Measurements from ENCODE around the gene ARPC5L.
A peak's percentile ranks its signal among the peaks of the same experiment; 100 is the strongest.

ARPC5L gene

GRCh38 chr9:124860582-124861341, 1.2 kb upstream of the ARPC5L start:
- DNase-seq (ENCODE audit: low read depth in 2 of 2, low spot score in 1 of 2): no peak

DNA sequence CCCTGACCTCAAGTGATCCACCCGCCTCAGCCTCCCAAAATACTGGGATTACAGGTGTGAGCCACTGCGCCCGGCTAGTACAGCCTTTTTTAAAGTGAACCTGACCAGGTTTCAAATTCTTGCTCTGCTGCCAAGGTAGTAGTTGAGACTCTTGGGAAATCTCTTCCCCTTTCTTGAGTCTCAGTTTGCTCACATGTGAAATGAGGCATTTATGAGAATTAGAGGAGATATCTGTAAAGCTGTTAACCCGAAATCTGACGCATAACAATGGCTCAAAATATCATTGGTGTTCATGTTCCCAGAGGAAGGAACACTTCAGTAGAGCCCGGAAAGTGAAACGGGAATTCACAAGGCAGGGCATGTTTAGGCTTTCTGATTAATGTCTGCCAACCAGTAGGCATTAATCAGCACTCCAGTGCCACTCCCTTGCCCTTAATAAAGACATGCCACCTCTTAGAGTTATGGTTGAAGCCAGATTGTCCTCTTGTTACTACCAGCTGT, 1.5 kb downstream of the ARPC5L start:
- no peak for DNase-seq (ENCODE audit: low read depth in 2 of 2, low spot score in 1 of 2)

DNA sequence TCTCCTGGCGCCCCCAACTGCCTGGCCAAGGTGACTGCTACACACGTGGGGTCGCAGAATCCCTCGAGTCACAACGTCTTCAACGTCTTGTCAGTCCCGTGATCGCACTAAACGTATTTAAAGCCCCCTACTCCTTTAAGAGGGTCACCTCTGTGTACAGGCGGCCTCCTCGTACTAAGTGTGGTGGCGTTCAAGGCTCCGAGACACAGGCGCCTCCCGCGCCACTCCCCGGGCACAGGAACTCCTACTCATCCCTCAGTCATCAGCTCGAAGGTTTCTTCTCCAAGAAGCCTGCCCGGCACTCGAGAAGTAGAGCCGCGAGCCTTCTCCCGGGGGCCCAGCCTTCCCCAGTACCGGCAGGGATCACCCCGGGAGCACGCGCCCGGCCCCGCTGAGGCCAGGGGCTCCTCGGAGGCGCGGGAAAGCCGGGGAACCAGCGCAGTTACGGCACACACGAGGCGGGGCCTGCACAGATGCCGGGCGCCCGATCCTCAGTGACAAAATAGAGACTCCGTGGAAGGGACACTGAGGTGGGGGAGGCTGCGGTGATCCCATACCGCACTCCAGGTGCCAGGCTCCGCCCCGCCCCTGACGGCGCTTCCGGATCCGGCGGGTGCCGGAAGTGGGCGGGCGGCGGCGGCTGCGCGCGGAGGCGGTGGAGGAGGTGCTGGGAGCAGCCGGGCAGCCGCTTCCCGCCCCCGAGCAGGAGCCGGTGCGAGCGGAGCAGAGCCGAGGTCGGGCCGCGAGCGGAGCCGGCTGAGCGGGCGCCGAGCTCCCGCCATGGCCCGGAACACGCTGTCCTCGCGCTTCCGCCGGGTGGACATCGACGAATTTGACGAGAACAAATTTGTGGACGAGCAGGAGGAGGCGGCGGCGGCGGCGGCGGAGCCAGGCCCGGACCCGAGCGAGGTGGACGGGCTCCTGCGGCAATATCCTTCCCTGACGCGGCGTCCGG, 6.9 kb downstream of the ARPC5L start:
- peak; percentile 73 to 85 for DNase-seq (ENCODE audit: low read depth in 2 of 2, low spot score in 1 of 2)

GRCh38 chr9:124869466-124869985, 7.6 kb downstream of the ARPC5L start:
- DNase-seq (ENCODE audit: low read depth in 2 of 2, low spot score in 1 of 2): no peak

DNA sequence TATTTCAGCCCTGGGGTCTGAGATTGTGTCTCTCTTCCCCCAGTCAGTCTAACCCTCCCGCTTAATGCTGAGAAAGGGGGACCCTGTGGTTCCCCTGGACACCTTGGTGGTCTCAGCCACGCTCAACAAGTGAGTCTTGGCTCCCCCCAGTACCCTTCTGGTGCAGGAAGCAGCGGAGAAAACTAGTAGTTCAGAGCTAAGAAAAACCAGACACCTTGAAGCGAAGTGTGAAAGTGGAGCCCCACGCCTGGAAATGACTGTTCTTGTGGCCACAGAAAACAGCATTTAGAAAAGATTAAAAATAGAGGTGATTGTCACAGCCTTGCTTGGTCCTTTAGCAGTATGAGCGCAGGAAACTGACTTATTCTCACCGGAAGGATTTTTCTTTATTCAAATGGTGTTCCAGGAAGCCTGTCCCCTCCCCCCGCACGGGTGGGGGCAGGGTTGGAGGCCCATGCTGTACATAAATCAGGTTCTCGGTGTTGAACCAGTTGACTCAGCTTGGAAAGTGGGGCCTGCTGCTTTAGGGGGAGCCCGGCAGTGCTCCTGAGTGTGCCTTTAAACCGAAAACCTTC, 8.1 kb downstream of the ARPC5L start:
- peak; percentile 75 to 81 for DNase-seq (ENCODE audit: low read depth in 2 of 2, low spot score in 1 of 2)

DNA sequence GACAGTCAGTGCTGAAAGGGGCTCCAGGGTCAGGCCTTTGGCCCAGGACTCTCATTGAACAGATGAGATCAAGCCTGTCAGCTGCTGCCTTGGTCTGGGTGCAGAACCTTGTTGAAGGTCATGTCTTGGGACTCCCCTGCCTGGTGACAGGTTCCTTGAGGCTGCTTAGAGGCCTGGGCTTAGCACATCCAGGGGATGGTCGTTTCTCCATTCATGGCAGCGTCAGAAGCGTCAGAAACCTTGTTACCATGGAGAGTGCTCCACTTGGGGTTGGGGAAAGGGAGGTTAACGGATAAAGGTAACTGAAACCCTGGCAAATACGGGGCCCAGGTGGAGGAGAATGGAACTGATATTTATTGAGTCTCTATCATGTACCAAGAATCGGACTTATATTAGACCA, 8.8 kb downstream of the ARPC5L start:
- no peak for DNase-seq (ENCODE audit: low read depth in 2 of 2, low spot score in 1 of 2)

GRCh38 chr9:124871156-124871561, 9.2 kb downstream of the ARPC5L start:
- no peak for DNase-seq (ENCODE audit: low read depth in 2 of 2, low spot score in 1 of 2)

DNA sequence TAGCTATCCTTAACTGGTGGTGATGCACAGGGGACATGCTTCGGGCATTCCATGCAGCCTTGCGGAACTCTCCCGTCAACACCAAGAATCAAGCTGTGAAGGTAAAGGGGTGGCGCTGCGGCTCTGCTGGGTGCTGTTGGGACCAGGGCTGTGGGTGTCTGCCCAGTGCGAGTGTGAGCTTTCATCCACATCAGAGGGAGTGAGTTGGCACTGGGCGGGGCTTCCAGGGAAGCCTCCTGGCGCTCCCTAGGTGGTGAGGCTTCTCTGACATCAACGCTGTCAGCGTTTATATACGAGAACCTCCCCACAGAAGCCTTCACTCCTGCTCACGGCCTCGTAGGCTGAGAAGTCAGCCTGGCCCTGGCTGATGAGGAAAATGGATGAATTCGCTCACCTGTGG, 11.7 kb downstream of the ARPC5L start:
- DNase-seq (ENCODE audit: low read depth in 2 of 2, low spot score in 1 of 2): no peak

DNA sequence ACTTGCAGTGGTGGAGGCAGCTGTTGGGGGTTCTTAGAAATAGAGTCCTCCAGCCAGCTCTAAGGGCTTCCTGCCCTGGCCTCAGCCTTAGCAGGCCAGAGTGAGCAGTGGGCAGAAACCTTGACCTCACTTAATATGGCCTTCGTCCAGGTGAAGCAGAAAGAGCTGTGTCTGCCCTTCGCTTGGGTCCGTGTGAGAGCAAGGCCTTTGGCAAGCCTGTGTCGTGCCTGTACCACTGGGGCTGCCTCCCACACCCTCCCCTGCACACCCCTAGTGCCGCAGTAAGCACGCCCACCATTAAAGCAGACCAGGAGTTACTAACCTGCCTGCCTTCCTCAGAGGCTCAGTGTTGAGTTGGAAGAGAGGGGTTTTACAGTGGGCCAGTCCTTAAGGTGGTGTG, 13.6 kb downstream of the ARPC5L start:
- DNase-seq (ENCODE audit: low read depth in 2 of 2, low spot score in 1 of 2): no peak

- no peak for DNase-seq (ENCODE audit: low read depth in 2 of 2, low spot score in 1 of 2)
Observed at GRCh38 chr9:124877021-124877782, 15.3 kb downstream of the ARPC5L start.

GRCh38 chr9:124878021-124878420, 16.1 kb downstream of the ARPC5L start:
- no peak for DNase-seq (ENCODE audit: low read depth in 2 of 2, low spot score in 1 of 2)

GRCh38 chr9:124878518-124878917, 16.6 kb downstream of the ARPC5L start:
- DNase-seq (ENCODE audit: low read depth in 2 of 2, low spot score in 1 of 2): no peak

DNA sequence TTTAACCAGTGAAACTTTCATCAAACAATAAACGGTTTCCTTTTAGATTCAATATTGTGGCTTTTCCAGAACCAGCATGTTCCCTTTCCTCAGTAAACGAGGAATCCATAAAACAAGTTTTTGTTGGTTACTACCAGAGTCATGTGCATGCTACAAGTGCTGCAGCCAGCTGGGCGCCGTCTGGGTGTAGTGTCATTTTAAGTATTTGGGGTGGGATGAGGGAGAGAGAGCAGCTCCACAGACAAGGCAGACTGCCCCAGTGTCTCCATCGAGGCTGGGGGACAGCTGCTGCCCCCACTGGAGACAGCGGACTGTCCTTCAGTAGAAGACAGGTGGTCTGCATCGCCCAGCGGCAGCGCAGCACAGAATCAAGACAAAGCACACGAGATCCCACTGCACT, 17.3 kb downstream of the ARPC5L start:
- DNase-seq (ENCODE audit: low read depth in 2 of 2, low spot score in 1 of 2): no peak

- DNase-seq (ENCODE audit: low read depth in 2 of 2, low spot score in 1 of 2): no peak
Observed at GRCh38 chr9:124880501-124880900, 18.6 kb downstream of the ARPC5L start.

DNA sequence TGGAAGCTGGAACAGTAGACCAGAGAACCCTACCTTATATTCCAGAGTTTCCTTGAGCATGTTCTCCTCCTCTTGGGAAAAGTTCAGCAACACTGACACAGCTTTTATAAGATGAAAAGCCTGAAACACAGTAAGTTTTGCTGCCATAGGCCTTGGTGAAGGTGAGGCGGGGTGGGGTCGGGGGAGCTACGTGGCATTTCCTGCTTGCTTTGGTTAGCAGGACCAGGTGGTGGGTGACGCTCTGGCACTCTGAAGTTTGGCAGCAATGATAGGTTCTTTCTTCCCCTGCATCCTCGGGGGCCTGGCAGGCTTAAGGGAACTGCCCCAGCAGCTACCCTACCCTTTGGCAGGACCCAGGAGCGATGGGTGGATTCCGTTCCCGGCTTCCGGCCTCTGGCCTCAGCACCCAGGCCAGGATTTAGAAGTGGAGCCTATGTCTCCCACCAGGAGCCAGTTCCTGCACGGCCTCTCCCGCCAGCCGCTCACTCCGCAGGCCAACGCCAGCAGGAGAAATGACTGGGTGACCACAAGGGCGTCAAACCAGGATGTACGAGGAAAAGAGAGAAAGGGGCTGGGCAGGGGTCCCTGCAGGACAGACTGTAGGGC, 19.3 kb downstream of the ARPC5L start:
- no peak for DNase-seq (ENCODE audit: low read depth in 2 of 2, low spot score in 1 of 2)

- DNase-seq (ENCODE audit: low read depth in 2 of 2, low spot score in 1 of 2): no peak
Observed at GRCh38 chr9:124882231-124882630, 20.3 kb downstream of the ARPC5L start.

GRCh38 chr9:124884376-124884775, 22.4 kb downstream of the ARPC5L start:
- DNase-seq (ENCODE audit: low read depth in 2 of 2, low spot score in 1 of 2): no peak

DNA sequence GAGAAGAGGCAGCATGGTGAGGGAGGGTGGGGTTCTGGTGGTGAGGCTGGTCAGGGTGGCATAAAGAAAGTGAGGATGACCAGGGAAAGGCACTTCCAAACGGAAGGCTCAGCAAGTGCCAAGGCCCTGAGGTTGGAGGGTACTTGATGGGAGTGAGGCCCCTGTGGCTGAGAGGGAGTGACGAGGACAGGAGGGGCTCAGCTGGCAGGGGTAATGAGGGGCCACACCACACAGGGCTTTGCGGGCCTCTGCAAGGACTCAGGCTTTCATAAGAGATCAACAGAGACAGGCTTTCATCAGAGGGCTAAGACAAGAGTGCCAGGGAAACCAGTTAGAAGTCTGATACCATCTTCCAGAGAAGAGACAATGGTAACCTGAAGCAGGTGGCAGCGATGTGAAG, 23.6 kb downstream of the ARPC5L start:
- no peak for DNase-seq (ENCODE audit: low read depth in 2 of 2, low spot score in 1 of 2)

DNA sequence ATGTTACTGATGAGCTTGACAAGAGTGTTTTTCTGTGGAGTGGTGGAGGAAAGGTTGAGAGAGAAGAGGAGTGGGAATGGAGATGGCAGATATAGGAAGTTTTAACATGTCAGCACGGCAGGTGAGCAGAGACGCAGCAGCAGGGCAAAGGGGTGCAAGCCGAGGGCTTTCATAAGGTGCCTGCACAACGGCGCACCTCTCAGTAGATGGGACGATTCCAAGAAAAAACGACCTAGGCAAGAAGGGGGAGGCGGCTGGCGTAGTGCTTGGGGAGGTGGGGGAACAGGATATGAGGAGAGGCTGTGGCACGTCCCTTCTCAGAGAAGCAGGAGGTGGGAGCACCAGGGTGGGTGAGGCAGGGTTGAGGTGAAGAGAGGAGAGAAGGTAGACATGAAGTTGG, 24.5 kb downstream of the ARPC5L start:
- no peak for DNase-seq (ENCODE audit: low read depth in 2 of 2, low spot score in 1 of 2)

GRCh38 chr9:124886866-124887492, 25.0 kb downstream of the ARPC5L start:
- no peak for DNase-seq (ENCODE audit: low read depth in 2 of 2, low spot score in 1 of 2)
